Mesothelial cell of epicardium (in vitro differentiated cells): ENCODE results near the gene FHIT. TPM values are rescaled to one million over a fixed set of nuclear protein-coding genes. Genes with fewer than 3 reads are reported as not detected.

ENCODE experiments used
- DNase-seq, 2 experiments: peaks; one replicate each; pipeline ENCODE4 v3.0.0; 2021; ENCODE audit warnings: low spot score in 2 of 2; ENCODE audit not compliant: unreplicated experiment in 2 of 2
- H3K27ac Mint-ChIP-seq: 2 replicates; pipeline ENCODE4 v1.8.0; 2021; ENCODE audit warnings: mixed read lengths
- H3K27me3 Mint-ChIP-seq: 2 replicates; pipeline ENCODE4 v1.8.0; 2021; ENCODE audit warnings: low read depth, mixed read lengths
- H3K36me3 Mint-ChIP-seq: 2 replicates; pipeline ENCODE4 v1.8.0; 2021; ENCODE audit warnings: mixed read lengths
- H3K4me1 Mint-ChIP-seq: 2 replicates; pipeline ENCODE4 v1.8.0; 2021; ENCODE audit warnings: mixed read lengths
- H3K4me3 Mint-ChIP-seq: 2 replicates; pipeline ENCODE4 v1.8.0; 2021; ENCODE audit warnings: mild to moderate bottlenecking, moderate library complexity, mixed read lengths
- H3K9me3 Mint-ChIP-seq: 2 replicates; pipeline ENCODE4 v1.8.0; 2021; ENCODE audit warnings: mixed read lengths
- CTCF ChIP-seq: fragments of 200-600 bp; sonication (generic); IDR thresholded peaks from one replicate; pipeline ENCODE4 v1.5.0; 2021; ENCODE audit warnings: antibody characterized with exemption; ENCODE audit not compliant: unreplicated experiment
- total RNA-seq: library from RNA; stranded (reverse); gene quantifications from 3 replicates; pipeline ENCODE4 v1.2.1, GENCODE V29; 2021

Gene FHIT
- total RNA-seq, 1 donor from 2014 or later: 10.7 TPM

- Mint-ChIP-seq H3K4me1 (no peaks in the 10 kb centered on the region), H3K4me3 (no peak overlapping the region), H3K36me3 (no peaks in the 10 kb centered on the region), H3K9me3 (no peaks in the 10 kb centered on the region), H3K27ac (no peak overlapping the region), H3K27me3 (peaks cover 2% of the 10 kb centered on the region)
- DNase-seq: no peak
- no peak for TF ChIP-seq CTCF
Observed at GRCh38 chr3:61138401-61138800, 112.9 kb downstream of the FHIT start.

GRCh38 chr3:61136191-61136590 lies 115.1 kb downstream of the FHIT start:
- Mint-ChIP-seq H3K4me3 (no peak overlapping the region), H3K36me3 (no peaks in the 10 kb centered on the region), H3K27ac (no peak overlapping the region), H3K27me3 (peaks cover 2% of the 10 kb centered on the region), H3K4me1 (no peaks in the 10 kb centered on the region), H3K9me3 (no peaks in the 10 kb centered on the region)
- TF ChIP-seq CTCF: no peak
- DNase-seq: no peak

- Mint-ChIP-seq H3K4me1 (no peaks in the 10 kb centered on the region), H3K9me3 (no peaks in the 10 kb centered on the region), H3K27me3 (peaks cover 2% of the 10 kb centered on the region), H3K27ac (no peak overlapping the region), H3K4me3 (no peak overlapping the region), H3K36me3 (no peaks in the 10 kb centered on the region)
- no peak for DNase-seq
- no peak for TF ChIP-seq CTCF
Observed at GRCh38 chr3:61134532-61134931, 116.7 kb downstream of the FHIT start.

GRCh38 chr3:61132062-61132461 lies 119.2 kb downstream of the FHIT start:
- Mint-ChIP-seq H3K27ac (no peak overlapping the region), H3K4me1 (no peaks in the 10 kb centered on the region), H3K27me3 (no peaks in the 10 kb centered on the region), H3K9me3 (peaks cover 2% of the 10 kb centered on the region), H3K36me3 (no peaks in the 10 kb centered on the region), H3K4me3 (no peak overlapping the region)
- TF ChIP-seq CTCF: no peak
- DNase-seq: no peak

GRCh38 chr3:61118830-61119229 lies 132.4 kb downstream of the FHIT start:
- H3K36me3 Mint-ChIP-seq: peaks cover 8% of the 10 kb centered on the region
- no peak overlapping the region for H3K27ac Mint-ChIP-seq
- no peak for DNase-seq
- TF ChIP-seq CTCF: no peak
- no peak overlapping the region for H3K4me3 Mint-ChIP-seq
- no peaks in the 10 kb centered on the region for H3K27me3 Mint-ChIP-seq
- H3K9me3 Mint-ChIP-seq: peaks cover 22% of the 10 kb centered on the region
- no peaks in the 10 kb centered on the region for H3K4me1 Mint-ChIP-seq
